ENCODE measurements around the gene STARD7.

GRCh38 chr2:96180002-96180401, 28.6 kb downstream of the STARD7 start:
- no peak for TF ChIP-seq CTCF (IDR thresholded peaks at IDR 0.05)
- no peak for TF ChIP-seq POLR2A (IDR thresholded peaks at IDR 0.05)

Data from thyroid gland (tissue), 4 donors.